Type B pancreatic cell (in vitro differentiated cells): Measurements from ENCODE around the gene CAMKMT. TPM values are rescaled to one million over a fixed set of nuclear protein-coding genes. Genes with fewer than 3 reads are reported as not detected.

Experiments
- DNase-seq: peaks from one replicate; pipeline ENCODE4 v3.0.0; 2021; ENCODE audit warnings: mixed read lengths; ENCODE audit not compliant: unreplicated experiment; ENCODE audit errors: extremely low spot score
- H3K27ac Mint-ChIP-seq: 2 replicates; pipeline ENCODE4 v1.8.0; 2021; ENCODE audit warnings: mild to moderate bottlenecking, mixed read lengths
- H3K27me3 Mint-ChIP-seq: 2 replicates; pipeline ENCODE4 v1.8.0; 2021; ENCODE audit warnings: mixed read lengths
- H3K36me3 Mint-ChIP-seq: 2 replicates; pipeline ENCODE4 v1.8.0; 2021; ENCODE audit warnings: mixed read lengths
- H3K4me1 Mint-ChIP-seq: one replicate; pipeline ENCODE4 v1.8.0; 2021; ENCODE audit warnings: mixed read lengths; ENCODE audit not compliant: unreplicated experiment
- H3K4me3 Mint-ChIP-seq: 2 replicates; pipeline ENCODE4 v1.8.0; 2021; ENCODE audit warnings: mild to moderate bottlenecking, mixed read lengths
- H3K9me3 Mint-ChIP-seq: 2 replicates; pipeline ENCODE4 v1.8.0; 2021; ENCODE audit warnings: mixed read lengths
- CTCF ChIP-seq: fragments of 200-600 bp; sonication (generic); conservative IDR thresholded peaks from 2 replicates; pipeline ENCODE4 v1.5.0; 2021; ENCODE audit warnings: antibody characterized with exemption, mild to moderate bottlenecking
- total RNA-seq: library from RNA; stranded (reverse); gene quantifications from 2 replicates; pipeline ENCODE4 v1.2.1, GENCODE V29; 2021; ENCODE audit warnings: low replicate concordance

CAMKMT gene
- total RNA-seq, 1 donor from 2014 or later: 7.7 TPM

GRCh38 chr2:44680983-44681531, 319.3 kb downstream of the CAMKMT start:
- no peak for DNase-seq
- H3K4me3 Mint-ChIP-seq: no peak overlapping the region

GRCh38 chr2:44682459-44682858, 320.7 kb downstream of the CAMKMT start:
- H3K4me3 Mint-ChIP-seq: no peak overlapping the region
- DNase-seq: no peak
- H3K36me3 Mint-ChIP-seq: no peaks in the 10 kb centered on the region
- H3K27me3 Mint-ChIP-seq: peaks cover 14% of the 10 kb centered on the region
- H3K9me3 Mint-ChIP-seq: peaks cover 3% of the 10 kb centered on the region
- no peak overlapping the region for H3K27ac Mint-ChIP-seq
- peaks cover 19% of the 10 kb centered on the region for H3K4me1 Mint-ChIP-seq
- TF ChIP-seq CTCF: no peak

More at GRCh38 chr2:44680983-44681531, 319.3 kb downstream of the CAMKMT start:
- Mint-ChIP-seq H3K27me3 (peaks cover 14% of the 10 kb centered on the region), H3K27ac (no peak overlapping the region), H3K4me1 (peaks cover 19% of the 10 kb centered on the region), H3K36me3 (no peaks in the 10 kb centered on the region), H3K9me3 (peaks cover 3% of the 10 kb centered on the region)
- TF ChIP-seq CTCF: no peak

GRCh38 chr2:44684559-44684958, 322.8 kb downstream of the CAMKMT start:
- TF ChIP-seq CTCF: no peak
- Mint-ChIP-seq H3K9me3 (peaks cover 3% of the 10 kb centered on the region), H3K27me3 (peaks cover 9% of the 10 kb centered on the region), H3K4me3 (no peak overlapping the region), H3K27ac (no peak overlapping the region), H3K4me1 (peaks cover 19% of the 10 kb centered on the region), H3K36me3 (no peaks in the 10 kb centered on the region)
- no peak for DNase-seq

DNA sequence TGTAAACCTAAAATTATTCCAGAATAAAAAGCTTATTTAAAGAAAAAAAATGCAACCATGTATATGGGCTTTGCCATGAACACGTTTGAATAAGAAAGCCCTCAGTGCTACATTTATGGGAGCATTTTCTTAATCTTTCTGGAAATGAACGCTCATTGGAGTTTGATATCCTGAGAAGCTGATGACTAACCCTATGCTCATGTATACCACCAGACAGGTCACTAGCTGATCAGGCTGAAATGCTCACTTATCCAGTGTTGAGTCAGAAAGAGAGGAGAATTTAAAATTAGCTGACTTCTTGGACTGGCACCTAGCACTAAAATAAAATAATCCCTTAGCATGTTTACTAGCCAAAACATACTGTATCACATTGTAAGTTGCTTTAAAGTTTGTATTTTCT, 324.8 kb downstream of the CAMKMT start:
- no peak overlapping the region for H3K4me3 Mint-ChIP-seq
- no peaks in the 10 kb centered on the region for H3K36me3 Mint-ChIP-seq
- peaks cover 3% of the 10 kb centered on the region for H3K9me3 Mint-ChIP-seq
- peaks cover 3% of the 10 kb centered on the region for H3K4me1 Mint-ChIP-seq
- no peak overlapping the region for H3K27ac Mint-ChIP-seq
- peaks cover 4% of the 10 kb centered on the region for H3K27me3 Mint-ChIP-seq
- TF ChIP-seq CTCF: no peak
- no peak for DNase-seq

DNA sequence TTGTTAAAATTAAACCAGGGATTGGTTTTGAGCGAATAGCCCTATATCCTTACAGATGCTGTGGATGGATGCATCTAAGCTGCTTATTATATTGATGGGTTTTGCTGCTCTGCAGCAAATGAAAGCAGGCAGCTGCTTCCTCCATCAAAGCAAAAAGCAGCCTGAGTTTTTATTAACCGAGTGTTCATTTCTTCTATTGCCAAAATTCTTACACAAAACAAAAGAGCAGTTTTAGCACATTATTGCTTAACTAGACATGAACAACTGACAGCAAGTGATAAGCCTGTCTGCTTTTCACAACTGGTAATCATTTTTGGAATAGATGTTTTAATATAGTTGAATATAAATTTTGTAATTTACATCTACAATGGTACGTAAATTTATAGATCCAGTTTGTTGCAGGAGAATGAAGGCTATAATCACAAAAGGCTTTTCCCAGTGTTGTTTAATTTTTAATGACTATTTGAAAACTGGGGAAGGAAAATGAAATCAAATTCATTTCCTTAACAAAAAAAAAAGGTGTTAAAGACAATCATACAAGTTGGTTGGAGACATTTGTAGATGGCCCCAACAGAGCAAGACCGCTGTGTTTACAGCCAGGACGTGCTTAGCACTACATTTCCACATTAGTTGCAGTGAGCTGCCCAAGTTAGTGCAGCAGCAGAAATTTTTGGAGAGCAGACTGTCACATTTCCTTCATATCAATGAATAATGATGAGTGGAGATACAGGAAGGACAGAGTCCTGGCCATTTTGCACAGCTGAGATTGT, 326.1 kb downstream of the CAMKMT start:
- H3K27ac Mint-ChIP-seq: no peak overlapping the region
- peaks cover 3% of the 10 kb centered on the region for H3K9me3 Mint-ChIP-seq
- peaks cover 4% of the 10 kb centered on the region for H3K27me3 Mint-ChIP-seq
- H3K4me3 Mint-ChIP-seq: no peak overlapping the region
- TF ChIP-seq CTCF: no peak
- DNase-seq: no peak
- peaks cover 3% of the 10 kb centered on the region for H3K4me1 Mint-ChIP-seq
- H3K36me3 Mint-ChIP-seq: no peaks in the 10 kb centered on the region
